Measurements from ENCODE around the gene OVOL2.

OVOL2 gene

GRCh38 chr20:18011482-18011881 is 46.2 kb downstream of the OVOL2 start:
- H3K27ac ChIP-seq (replicated peaks), result no peak overlapping the region
- no peaks in the 10 kb centered on the region for H3K27me3 ChIP-seq (ENCODE audit: insufficient read depth, poor library complexity, severe bottlenecking)
- DNase-seq (ENCODE audit: low read depth in 1 of 2, low spot score in 1 of 2), result no peak
- TF ChIP-seq, protein P1, sequence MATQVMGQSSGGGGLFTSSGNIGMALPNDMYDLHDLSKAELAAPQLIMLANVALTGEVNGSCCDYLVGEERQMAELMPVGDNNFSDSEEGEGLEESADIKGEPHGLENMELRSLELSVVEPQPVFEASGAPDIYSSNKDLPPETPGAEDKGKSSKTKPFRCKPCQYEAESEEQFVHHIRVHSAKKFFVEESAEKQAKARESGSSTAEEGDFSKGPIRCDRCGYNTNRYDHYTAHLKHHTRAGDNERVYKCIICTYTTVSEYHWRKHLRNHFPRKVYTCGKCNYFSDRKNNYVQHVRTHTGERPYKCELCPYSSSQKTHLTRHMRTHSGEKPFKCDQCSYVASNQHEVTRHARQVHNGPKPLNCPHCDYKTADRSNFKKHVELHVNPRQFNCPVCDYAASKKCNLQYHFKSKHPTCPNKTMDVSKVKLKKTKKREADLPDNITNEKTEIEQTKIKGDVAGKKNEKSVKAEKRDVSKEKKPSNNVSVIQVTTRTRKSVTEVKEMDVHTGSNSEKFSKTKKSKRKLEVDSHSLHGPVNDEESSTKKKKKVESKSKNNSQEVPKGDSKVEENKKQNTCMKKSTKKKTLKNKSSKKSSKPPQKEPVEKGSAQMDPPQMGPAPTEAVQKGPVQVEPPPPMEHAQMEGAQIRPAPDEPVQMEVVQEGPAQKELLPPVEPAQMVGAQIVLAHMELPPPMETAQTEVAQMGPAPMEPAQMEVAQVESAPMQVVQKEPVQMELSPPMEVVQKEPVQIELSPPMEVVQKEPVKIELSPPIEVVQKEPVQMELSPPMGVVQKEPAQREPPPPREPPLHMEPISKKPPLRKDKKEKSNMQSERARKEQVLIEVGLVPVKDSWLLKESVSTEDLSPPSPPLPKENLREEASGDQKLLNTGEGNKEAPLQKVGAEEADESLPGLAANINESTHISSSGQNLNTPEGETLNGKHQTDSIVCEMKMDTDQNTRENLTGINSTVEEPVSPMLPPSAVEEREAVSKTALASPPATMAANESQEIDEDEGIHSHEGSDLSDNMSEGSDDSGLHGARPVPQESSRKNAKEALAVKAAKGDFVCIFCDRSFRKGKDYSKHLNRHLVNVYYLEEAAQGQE (IDR thresholded peaks at IDR 0.05; ENCODE audit: insufficient replicate concordance, low read depth), result no peak
- TF ChIP-seq GABPA (IDR thresholded peaks at IDR 0.05; ENCODE audit: low read depth), result no peak
- TF ChIP-seq CTCF (IDR thresholded peaks at IDR 0.05; ENCODE audit: insufficient read depth, low read length), result no peak
- TF ChIP-seq SPI1 (IDR thresholded peaks at IDR 0.05; ENCODE audit: borderline replicate concordance, low read depth), result no peak
- no peak for TF ChIP-seq POLR2AphosphoS5 (IDR thresholded peaks at IDR 0.05; ENCODE audit: low read depth)
- H3K4me3 ChIP-seq (replicated peaks; ENCODE audit: insufficient read depth, low read length), result no peak overlapping the region

DNA sequence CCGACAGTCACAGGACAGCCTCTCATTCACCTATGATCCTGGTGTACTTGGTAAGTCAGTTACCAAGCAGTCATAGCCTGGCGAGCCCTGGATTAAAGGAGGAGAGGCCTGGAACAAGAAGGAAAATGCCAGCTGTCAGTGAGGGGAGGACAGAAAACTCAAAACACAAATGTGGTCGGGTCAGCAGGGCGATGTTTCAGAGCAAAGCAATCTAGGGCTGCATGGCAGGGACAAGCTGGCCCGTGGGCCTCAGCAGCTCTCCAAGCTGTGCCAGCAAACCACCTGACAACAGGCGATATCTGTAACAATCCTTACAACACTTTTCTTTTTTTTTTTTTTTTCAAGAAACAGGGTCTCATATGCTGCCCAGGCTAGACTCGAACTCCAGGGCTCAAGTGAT is 48.6 kb downstream of the OVOL2 start:
- TF ChIP-seq CTCF (IDR thresholded peaks at IDR 0.05; ENCODE audit: insufficient read depth, low read length) (no peak), POLR2AphosphoS5 (IDR thresholded peaks at IDR 0.05; ENCODE audit: low read depth) (no peak), GABPA (IDR thresholded peaks at IDR 0.05; ENCODE audit: low read depth) (no peak), SPI1 (IDR thresholded peaks at IDR 0.05; ENCODE audit: borderline replicate concordance, low read depth) (no peak)
- TF ChIP-seq, protein P1 (IDR thresholded peaks at IDR 0.05; ENCODE audit: insufficient replicate concordance, low read depth), result no peak
- no peak overlapping the region for H3K27ac ChIP-seq (replicated peaks)
- H3K4me3 ChIP-seq (replicated peaks; ENCODE audit: insufficient read depth, low read length), result no peak overlapping the region
- no peak for DNase-seq (ENCODE audit: low read depth in 1 of 2, low spot score in 1 of 2)
- H3K27me3 ChIP-seq (ENCODE audit: insufficient read depth, poor library complexity, severe bottlenecking), result no peaks in the 10 kb centered on the region

DNA sequence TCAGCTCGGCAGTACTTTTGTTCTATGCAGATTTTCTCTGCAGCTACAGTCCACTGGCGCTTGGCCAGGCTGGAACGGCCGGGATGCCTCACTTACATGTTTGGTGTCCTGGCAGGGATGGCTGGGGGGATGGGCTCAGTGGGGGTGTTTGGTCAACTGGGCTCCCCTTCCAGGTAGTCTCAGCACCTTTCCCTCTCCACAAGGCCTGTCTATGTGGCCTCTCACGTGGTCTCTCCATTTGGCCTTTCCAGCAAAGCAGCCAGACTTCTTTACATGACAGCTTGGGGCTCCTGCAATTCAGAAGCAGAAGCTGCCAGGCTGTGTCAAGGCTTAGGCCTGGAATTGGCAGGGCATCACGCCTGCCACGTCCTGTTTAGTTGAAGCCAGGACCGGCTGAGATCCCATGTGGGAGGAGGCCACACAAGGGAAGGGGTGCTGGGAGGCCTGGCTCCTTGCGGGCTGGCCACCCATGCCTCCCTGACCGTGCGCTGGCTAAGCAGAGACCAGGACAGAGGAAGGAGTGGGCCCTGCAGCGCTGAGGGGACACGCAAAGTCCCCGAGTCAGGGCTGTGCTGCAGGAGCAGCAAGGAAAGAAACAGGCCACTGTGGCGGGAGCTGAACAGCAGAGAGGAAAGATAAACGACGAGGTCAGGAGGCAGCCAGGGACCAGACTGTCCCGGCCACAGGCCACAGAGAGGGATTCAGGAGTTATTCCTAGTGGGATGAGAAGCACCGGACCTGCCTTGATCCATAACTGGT is 50.0 kb downstream of the OVOL2 start:
- Histone ChIP-seq H3K4me3 (replicated peaks; ENCODE audit: insufficient read depth, low read length) (no peak overlapping the region), H3K27ac (replicated peaks) (no peak overlapping the region), H3K27me3 (ENCODE audit: insufficient read depth, poor library complexity, severe bottlenecking) (no peaks in the 10 kb centered on the region)
- TF ChIP-seq POLR2AphosphoS5 (IDR thresholded peaks at IDR 0.05; ENCODE audit: low read depth) (no peak), SPI1 (IDR thresholded peaks at IDR 0.05; ENCODE audit: borderline replicate concordance, low read depth) (no peak), CTCF (IDR thresholded peaks at IDR 0.05; ENCODE audit: insufficient read depth, low read length) (no peak), GABPA (IDR thresholded peaks at IDR 0.05; ENCODE audit: low read depth) (no peak)
- TF ChIP-seq, protein P1 (IDR thresholded peaks at IDR 0.05; ENCODE audit: insufficient replicate concordance, low read depth), result no peak
- no peak for DNase-seq (ENCODE audit: low read depth in 1 of 2, low spot score in 1 of 2)
